Measurements from ENCODE around the gene LIMS3.
"Not testable (repeated sequence)": the region's sequence is repeated elsewhere in the genome, so short reads cannot be mapped to it uniquely, and the experiment has no call there.

GRCh38 chr2:109896212-109896611 lies 2.3 kb upstream of the LIMS3 start:
- TF ChIP-seq CTCF, POLR2A (IDR thresholded peaks at IDR 0.05): not testable (repeated sequence)

Measured in thyroid gland (tissue), 4 donors.